Aorta (tissue), 5 donors: ENCODE measurements around the gene NHSL2. TPM values are rescaled to one million over a fixed set of nuclear protein-coding genes. Genes with fewer than 3 reads are reported as not detected.

Experiments used
- ATAC-seq: fragments of 200-7000 bp; cut with Tn5 transposase; one replicate; pipeline ENCODE4 v1.9.1; 2022; ENCODE audit warnings: moderate library complexity; ENCODE audit not compliant: low FRiP score
- DNase-seq, 2 donors: peaks; one replicate each; pipeline ENCODE4 v3.0.0-alpha.2; 2020
- H3K27ac ChIP-seq, 2 donors: one replicate each; pipeline ENCODE4 v1.5.1; 2013; ENCODE audit warnings: low read length in 2 of 2, mild to moderate bottlenecking in 2 of 2, moderate library complexity in 2 of 2, control low read depth in 1 of 2, inconsistent platforms in 1 of 2, low read depth in 1 of 2
- H3K27me3 ChIP-seq, 2 donors: one replicate each; pipeline ENCODE4 v1.6.1; 2013; ENCODE audit warnings: control low read depth in 1 of 2, low read length in 1 of 2, mild to moderate bottlenecking in 1 of 2, moderate library complexity in 1 of 2; ENCODE audit not compliant: insufficient read depth in 2 of 2, control insufficient read depth in 1 of 2
- H3K36me3 ChIP-seq, 2 donors: one replicate each; pipeline ENCODE4 v1.6.1; 2013; ENCODE audit warnings: control low read depth in 1 of 2, low read length in 1 of 2, mild to moderate bottlenecking in 1 of 2; ENCODE audit not compliant: insufficient read depth in 2 of 2, control insufficient read depth in 1 of 2
- H3K4me1 ChIP-seq, 2 donors: one replicate each; pipeline ENCODE4 v1.6.1; 2013; ENCODE audit warnings: low read length in 2 of 2, control low read depth in 1 of 2, mild to moderate bottlenecking in 1 of 2, moderate library complexity in 1 of 2; ENCODE audit not compliant: insufficient read depth in 2 of 2, control insufficient read depth in 1 of 2
- H3K4me3 ChIP-seq, 2 donors: one replicate each; pipeline ENCODE4 v1.5.1; 2013; ENCODE audit warnings: low read length in 2 of 2, control low read depth in 1 of 2, mild to moderate bottlenecking in 1 of 2
- H3K9me3 ChIP-seq: one replicate; pipeline ENCODE4 v1.6.1; 2013; ENCODE audit warnings: mild to moderate bottlenecking, low read length; ENCODE audit not compliant: control insufficient read depth
- WGBS, 2 donors: extraction: QIAGEN DNeasy Blood & Tissue Kit; methylation state at CpG; one replicate each; pipeline ENCODE4 v1.1.7; 2013; 5-methylcytosine and 5-hydroxymethylcytosine counted together
- intact Hi-C, 2 donors: fragments of 100-400 bp; cut with DNase I; formaldehyde crosslinking; loops; one replicate each; pipeline versions ENCODE4 v1.14.2 to v1.15.0; 2022
- polyA plus RNA-seq, 2 donors: library from polyadenylated mRNA; stranded (reverse); fragments of 200-250 nt; gene quantifications; one replicate each; pipeline ENCODE4 v1.2.3, GENCODE V29; 2013
- total RNA-seq, 2 donors: library from RNA; stranded (reverse); fragmentation: NEBNext Ultra II Directional; extraction: Animal tissue kit (Norgen Biotek cat#: 25700); gene quantifications; one replicate each; pipeline ENCODE4 v1.2.1, GENCODE V29; 2021
- donor health status: healthy with polysubstance abuse.
- donor health status: Bipolar disorder and iron deficiency.
- donor health status: DM: no; HTN: no; CAD: no.
- donor health status: DM: no; HTN: no; CAD: no.
- donor health status: DM: yes; HTN: yes; CAD: no.

NHSL2 gene
- total and polyA plus RNA-seq, 4 donors, result 0.88 to 50.4 (median 15.9) TPM

DNA sequence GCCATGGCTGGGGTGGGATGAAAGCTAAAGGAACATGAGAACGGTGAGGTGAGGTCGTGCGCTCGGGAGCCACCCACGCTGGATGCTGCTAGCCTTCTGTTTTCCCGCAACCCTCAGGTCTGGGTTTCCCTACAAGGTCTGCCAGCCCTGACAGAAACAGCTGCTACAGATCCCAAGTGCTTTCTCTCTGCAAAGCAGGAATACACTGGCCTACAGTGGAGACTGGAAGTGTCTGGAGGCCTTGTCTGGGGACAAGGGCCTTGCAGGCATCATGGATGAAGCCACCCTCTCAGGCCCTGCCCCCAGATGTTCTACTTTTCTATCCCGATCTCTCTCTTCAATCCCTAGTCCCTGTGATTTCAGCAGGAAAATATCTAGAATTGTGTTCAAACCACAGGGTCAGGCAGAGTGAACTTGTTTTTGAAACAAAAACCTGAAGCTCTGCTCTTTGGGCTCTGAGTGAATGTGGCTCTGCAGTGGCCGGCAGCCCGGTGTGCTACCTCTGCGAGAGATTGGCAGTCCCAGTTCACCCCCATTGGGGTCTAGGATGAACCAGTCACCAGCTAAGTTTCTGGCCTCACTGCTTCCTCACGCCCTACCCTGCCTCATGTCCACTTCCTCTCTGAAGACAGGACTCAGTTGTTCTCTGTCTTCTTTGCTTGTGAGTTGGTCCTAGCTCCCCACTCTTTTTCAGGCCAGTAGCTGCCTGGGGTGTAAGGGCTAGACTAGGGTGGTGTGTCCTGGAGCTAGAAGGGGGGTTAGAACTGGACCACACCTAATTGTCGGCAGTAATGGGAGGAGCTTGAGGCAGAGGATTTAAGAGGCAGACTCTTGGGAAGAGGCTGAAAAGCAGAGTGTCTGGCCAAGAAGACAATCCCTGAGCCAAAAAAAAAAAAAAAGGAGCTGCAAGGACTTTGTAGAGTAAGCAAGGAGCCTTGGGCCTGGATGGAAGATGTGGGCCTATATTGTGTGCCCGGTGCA lies 131.5 kb downstream of the NHSL2 start:
- no peak for DNase-seq
- 19 to 56% methylated on average over 13 of the region's 13 CpGs for WGBS, 2 donors
- Histone ChIP-seq H3K9me3 (no peaks in the 10 kb centered on the region), H3K27me3 (no peaks in the 10 kb centered on the region), H3K4me3 (no peak overlapping the region), H3K36me3 (no peaks in the 10 kb centered on the region), H3K27ac (peak overlapping the region in 1 of 2 donors; percentile 84), H3K4me1 (peaks cover 0 to 3% of the 10 kb centered on the region in 2 donors)
- ATAC-seq, result peak; percentile 31
- intact Hi-C loops, result no loop called here

- DNase-seq (no peak), ATAC-seq (no peak)
- H3K9me3 ChIP-seq, result no peaks in the 10 kb centered on the region
- no peaks in the 10 kb centered on the region for H3K27me3 ChIP-seq
- H3K4me3 ChIP-seq, result no peak overlapping the region
- no peaks in the 10 kb centered on the region for H3K36me3 ChIP-seq
- 86 to 90% methylated on average over 3 of the region's 3 CpGs for WGBS, 2 donors
- H3K27ac ChIP-seq, result peak overlapping the region in 1 of 2 donors; percentile 27
- intact Hi-C loops, result no loop called here
- H3K4me1 ChIP-seq, result peaks cover 0 to 3% of the 10 kb centered on the region in 2 donors
Measured at GRCh38 chrX:72042852-72043248, 132.2 kb downstream of the NHSL2 start.

- no peaks in the 10 kb centered on the region for H3K36me3 ChIP-seq
- H3K4me3 ChIP-seq, result no peak overlapping the region
- no peaks in the 10 kb centered on the region for H3K9me3 ChIP-seq
- no peaks in the 10 kb centered on the region for H3K27me3 ChIP-seq
- WGBS, 2 donors, result 82 to 83% methylated on average over 4 of the region's 4 CpGs
- intact Hi-C loops, result no loop called here
- peaks cover 0 to 3% of the 10 kb centered on the region in 2 donors for H3K4me1 ChIP-seq
- DNase-seq (no peak), ATAC-seq (no peak)
- H3K27ac ChIP-seq, result peak overlapping the region in 1 of 2 donors; percentile 27
Measured at GRCh38 chrX:72043636-72044035, 133.0 kb downstream of the NHSL2 start.

GRCh38 chrX:72045141-72045540 lies 134.5 kb downstream of the NHSL2 start:
- peaks cover 0 to 3% of the 10 kb centered on the region in 2 donors for H3K4me1 ChIP-seq
- DNase-seq (no peak), ATAC-seq (no peak)
- H3K4me3 ChIP-seq, result no peak overlapping the region
- no peaks in the 10 kb centered on the region for H3K27me3 ChIP-seq
- H3K9me3 ChIP-seq, result no peaks in the 10 kb centered on the region
- H3K36me3 ChIP-seq, result no peaks in the 10 kb centered on the region
- 7 to 19% methylated on average over 4 of the region's 4 CpGs for WGBS, 2 donors
- intact Hi-C loops, result no loop called here
- peak overlapping the region; percentile 73 to 95 for H3K27ac ChIP-seq

DNA sequence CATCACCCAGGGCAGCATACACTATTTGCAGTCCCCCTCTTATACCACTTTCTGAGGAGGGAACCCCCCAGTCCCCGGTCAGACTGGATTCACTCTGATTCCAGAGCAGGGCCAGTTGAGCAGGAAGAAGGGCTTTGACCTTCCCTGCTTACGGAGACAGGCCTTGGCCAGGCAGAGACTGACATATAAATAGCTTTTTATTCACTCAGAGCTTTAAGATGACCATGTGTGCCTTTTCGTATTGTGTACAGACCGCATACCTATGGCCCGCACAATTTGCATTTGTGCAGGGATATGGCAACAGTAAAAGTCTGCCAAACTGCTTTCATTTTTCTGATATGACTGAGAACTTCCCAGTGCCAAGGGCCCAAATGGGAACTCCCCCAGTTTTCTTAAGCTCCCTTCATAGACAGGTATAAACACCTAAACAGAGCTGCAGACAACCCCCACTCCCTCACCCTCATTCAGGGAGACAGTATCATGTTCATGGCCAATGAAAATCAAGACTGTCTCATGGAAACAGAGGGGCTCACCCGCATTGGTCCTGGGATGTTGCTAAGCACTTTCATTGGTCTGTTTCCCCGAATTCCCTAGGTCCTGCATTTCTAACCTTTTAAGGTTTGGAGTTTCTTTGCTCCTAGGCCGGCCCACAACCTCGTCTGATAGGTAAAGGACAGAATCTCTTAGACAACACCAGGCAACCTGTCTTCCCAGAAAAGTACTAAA lies 135.1 kb downstream of the NHSL2 start:
- H3K4me1 ChIP-seq, result peaks cover 0 to 3% of the 10 kb centered on the region in 2 donors
- intact Hi-C loops, result no loop called here
- no peaks in the 10 kb centered on the region for H3K9me3 ChIP-seq
- H3K4me3 ChIP-seq, result no peak overlapping the region
- H3K36me3 ChIP-seq, result no peaks in the 10 kb centered on the region
- peak overlapping the region; percentile 73 to 95 for H3K27ac ChIP-seq
- no peaks in the 10 kb centered on the region for H3K27me3 ChIP-seq
- ATAC-seq (peak; percentile 39), DNase-seq (no peak)
- WGBS, 2 donors, result 9 to 28% methylated on average over 9 of the region's 9 CpGs

DNA sequence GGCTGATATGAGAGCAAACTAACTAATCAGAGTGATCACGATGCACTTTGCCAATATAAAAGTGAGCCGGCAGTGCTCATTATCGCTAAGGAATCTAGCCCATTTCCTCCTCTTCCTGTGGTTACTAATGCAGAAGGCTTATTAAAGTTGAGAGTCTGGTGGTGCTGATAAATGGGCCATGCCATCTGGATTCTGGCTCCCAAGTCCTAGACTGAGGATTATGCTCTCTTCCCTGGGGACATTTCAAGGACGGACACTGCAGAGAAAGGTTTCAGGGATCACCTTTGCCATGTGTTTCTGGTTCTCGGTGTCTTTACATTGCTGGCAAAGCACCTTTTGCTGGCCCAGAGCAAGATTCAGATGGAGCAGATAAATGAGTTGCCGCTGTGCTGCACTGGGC lies 135.8 kb downstream of the NHSL2 start:
- Histone ChIP-seq H3K4me3 (no peak overlapping the region), H3K4me1 (peaks cover 0 to 3% of the 10 kb centered on the region in 2 donors), H3K27ac (peak overlapping the region; percentile 31 to 95), H3K27me3 (no peaks in the 10 kb centered on the region), H3K36me3 (no peaks in the 10 kb centered on the region), H3K9me3 (no peaks in the 10 kb centered on the region)
- DNase-seq (no peak), ATAC-seq (no peak)
- WGBS, 2 donors, result 28 to 50% methylated on average over 6 of the region's 6 CpGs
- intact Hi-C loops, result no loop called here

- no peak overlapping the region for H3K4me3 ChIP-seq
- H3K4me1 ChIP-seq, result peaks cover 0 to 3% of the 10 kb centered on the region in 2 donors
- H3K36me3 ChIP-seq, result no peaks in the 10 kb centered on the region
- no peaks in the 10 kb centered on the region for H3K27me3 ChIP-seq
- WGBS, 2 donors, result 82 to 93% methylated on average over 8 of the region's 8 CpGs
- intact Hi-C loops, result no loop called here
- DNase-seq (no peak), ATAC-seq (no peak)
- H3K27ac ChIP-seq, result no peak overlapping the region
- no peaks in the 10 kb centered on the region for H3K9me3 ChIP-seq
Measured at GRCh38 chrX:72048510-72049455, 138.1 kb downstream of the NHSL2 start.

DNA sequence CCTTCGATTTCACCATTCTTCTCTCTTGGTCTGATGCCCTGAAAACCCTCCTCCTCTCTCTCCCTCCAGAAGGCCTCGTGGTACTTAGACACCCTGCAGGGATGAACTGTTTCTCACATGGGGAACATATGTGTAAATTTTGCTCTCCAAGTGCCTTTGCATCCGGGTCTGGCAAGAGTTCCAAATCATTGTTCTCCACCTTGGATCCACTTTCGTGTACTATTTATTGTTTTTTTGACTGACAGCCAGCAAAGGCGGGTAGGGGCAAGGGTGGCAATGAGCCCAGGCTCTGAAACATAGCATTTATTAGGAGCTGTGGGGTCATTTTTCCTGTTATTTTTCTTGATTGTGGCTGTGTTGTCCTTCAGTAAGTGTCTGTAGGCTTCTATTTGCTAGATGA lies 139.4 kb downstream of the NHSL2 start:
- intact Hi-C loops, result no loop called here
- no peak overlapping the region for H3K4me3 ChIP-seq
- peaks cover 0 to 3% of the 10 kb centered on the region in 2 donors for H3K4me1 ChIP-seq
- H3K27ac ChIP-seq, result no peak overlapping the region
- DNase-seq (no peak), ATAC-seq (no peak)
- no peaks in the 10 kb centered on the region for H3K36me3 ChIP-seq
- no peaks in the 10 kb centered on the region for H3K27me3 ChIP-seq
- 12 to 36% methylated on average over 5 of the region's 5 CpGs for WGBS, 2 donors
- no peaks in the 10 kb centered on the region for H3K9me3 ChIP-seq
